ENCODE data around the gene PAX4. TPM values are rescaled to one million over a fixed set of nuclear protein-coding genes. Genes with fewer than 3 reads are reported as not detected.
A peak's percentile ranks its signal among the peaks of the same experiment; 100 is the strongest.

The PAX4 gene
- total and polyA plus RNA-seq, 9 of the 15 experiments (the other 6 are each of a cell fraction or from before 2014, with no cell fraction given): not detected

- TF ChIP-seq STAT6 (CRISPR knock-in tag; IDR thresholded peaks at IDR 0.05) (no peak; the same call in 1 of the 2 replicates), BMI1 (IDR thresholded peaks at IDR 0.05; ENCODE audit: low read length) (no peak), MTA3 (IDR thresholded peaks at IDR 0.05; ENCODE audit: borderline replicate concordance) (peak; percentile 76; the same call in 1 of the 2 replicates), RUNX1 (IDR thresholded peaks at IDR 0.05; ENCODE audit: low read depth) (peak; percentile 37; the same call in 1 of the 2 replicates), POLR2H (tag; IDR thresholded peaks at IDR 0.05; ENCODE audit: low read depth) (no peak), DNMT1 (IDR thresholded peaks at IDR 0.05) (no peak), NKRF (IDR thresholded peaks at IDR 0.05; ENCODE audit: borderline replicate concordance) (peak; percentile 73; the same call in 1 of the 2 replicates), TARDBP (IDR thresholded peaks at IDR 0.05) (no peak), GMEB1 (CRISPR knock-in tag; IDR thresholded peaks at IDR 0.05) (0 out of 2 replicates have a peak, but pooled peaks have one; percentile 27), MCM7 (IDR thresholded peaks at IDR 0.05) (no peak), SMAD2 (IDR thresholded peaks at IDR 0.05; ENCODE audit: low read depth, low read length) (no peak), PTRF (tag; IDR thresholded peaks at IDR 0.05) (no peak), ZNF212 (CRISPR knock-in tag; IDR thresholded peaks at IDR 0.05) (no peak), ZBTB34 (CRISPR knock-in tag; IDR thresholded peaks at IDR 0.05) (no peak), ZNF165 (CRISPR knock-in tag; IDR thresholded peaks at IDR 0.05; ENCODE audit: borderline replicate concordance) (0 out of 2 replicates have a peak, but pooled peaks have one; percentile 46)
Measured at GRCh38 chr7:127588697-127589482, 29.1 kb downstream of the PAX4 start (continued).

All from K562 (cell line).